Hepatocyte (in vitro differentiated cells): Measurements from ENCODE around the gene PDLIM5. TPM values are rescaled to one million over a fixed set of nuclear protein-coding genes. Genes with fewer than 3 reads are reported as not detected.
A peak's percentile ranks its signal among the peaks of the same experiment; 100 is the strongest.
"Not testable (repeated sequence)": the region's sequence is repeated elsewhere in the genome, so short reads cannot be mapped to it uniquely, and the experiment has no call there.

Experiments
- DNase-seq: peaks from one replicate; pipeline ENCODE4 v3.0.0-alpha.2; 2016; ENCODE audit warnings: low spot score
- H2AFZ ChIP-seq: fragments of 200-600 bp; sonication (generic); 2 replicates; pipeline ENCODE4 v1.6.0; 2016; ENCODE audit warnings: antibody characterized with exemption, mild to moderate bottlenecking
- H3K27ac ChIP-seq: fragments of 200-600 bp; sonication (generic); 2 replicates; pipeline ENCODE4 v1.5.1; 2016; ENCODE audit warnings: mild to moderate bottlenecking
- H3K27me3 ChIP-seq: fragments of 200-600 bp; sonication (generic); 2 replicates; pipeline ENCODE4 v1.6.1; 2016
- H3K36me3 ChIP-seq: fragments of 200-600 bp; sonication (generic); replicated peaks from 2 replicates; pipeline ENCODE4 v1.5.1; 2016; ENCODE audit warnings: low read depth; ENCODE audit not compliant: insufficient read depth
- H3K4me1 ChIP-seq: fragments of 200-600 bp; sonication (generic); 2 replicates; pipeline ENCODE4 v1.5.1; 2016; ENCODE audit warnings: mild to moderate bottlenecking, moderate library complexity; ENCODE audit not compliant: insufficient read depth
- H3K4me2 ChIP-seq: fragments of 200-600 bp; sonication (generic); 2 replicates; pipeline ENCODE4 v1.6.0; 2016
- H3K4me3 ChIP-seq: fragments of 200-600 bp; sonication (generic); 2 replicates; pipeline ENCODE4 v1.5.1; 2016; ENCODE audit warnings: mild to moderate bottlenecking
- H3K79me2 ChIP-seq: fragments of 200-600 bp; sonication (generic); 2 replicates; pipeline ENCODE4 v1.6.0; 2017; ENCODE audit warnings: mild to moderate bottlenecking
- H3K9me2 ChIP-seq: fragments of 200-600 bp; sonication (generic); replicated peaks from 2 replicates; pipeline ENCODE4 v1.6.0; 2017; ENCODE audit warnings: mild to moderate bottlenecking; ENCODE audit not compliant: insufficient read depth
- H3K9me3 ChIP-seq: fragments of 200-600 bp; sonication (generic); 2 replicates; pipeline ENCODE4 v1.5.1; 2016; ENCODE audit warnings: low read depth, mild to moderate bottlenecking
- H4K20me1 ChIP-seq: fragments of 200-600 bp; sonication (generic); 2 replicates; pipeline ENCODE4 v1.6.0; 2016; ENCODE audit warnings: mild to moderate bottlenecking; ENCODE audit not compliant: insufficient read depth, poor library complexity, severe bottlenecking
- CTCF ChIP-seq: fragments of 200-600 bp; sonication (generic); IDR thresholded peaks from 2 replicates; pipeline ENCODE4 v1.5.1; 2016; ENCODE audit warnings: antibody characterized with exemption, mild to moderate bottlenecking; ENCODE audit not compliant: poor library complexity
- EZH2 ChIP-seq: fragments of 200-600 bp; sonication (generic); IDR thresholded peaks from 2 replicates; pipeline ENCODE4 v1.6.1; 2016; ENCODE audit warnings: antibody characterized with exemption, mild to moderate bottlenecking, borderline replicate concordance
- EZH2phosphoT487 ChIP-seq: fragments of 200-600 bp; sonication (generic); IDR thresholded peaks from one replicate; pipeline ENCODE4 v1.6.1; 2018; ENCODE audit warnings: antibody characterized with exemption, mild to moderate bottlenecking, low read depth, moderate library complexity; ENCODE audit not compliant: unreplicated experiment, severe bottlenecking
- WGBS: methylation state at CpG from one replicate; pipeline ENCODE4 v1.1.6; 2016; ENCODE audit warnings: low lambda C conversion rate; ENCODE audit errors: missing lambda C conversion rate; 5-methylcytosine and 5-hydroxymethylcytosine counted together
- polyA plus RNA-seq: library from polyadenylated mRNA; unstranded; fragments of >200 nt; fragmentation: Nextera tagmentation; extraction: Ambion mirVana; gene quantifications from 2 replicates; pipeline ENCODE4 v1.2.1, GENCODE V29; 2016
- total RNA-seq: library from RNA; depleted of rRNA; stranded (reverse); fragments of >200 nt; gene quantifications from 2 replicates; pipeline ENCODE4 v1.2.3, GENCODE V29; 2014

Gene PDLIM5
- total and polyA plus RNA-seq, 2 experiments from 2014 or later = 97.1 to 121 TPM

- H3K27me3 ChIP-seq = no peaks in the 10 kb centered on the region
- H3K9me3 ChIP-seq = no peaks in the 10 kb centered on the region
- H3K9me2 ChIP-seq = no peaks in the 10 kb centered on the region
- no peaks in the 10 kb centered on the region for H3K4me1 ChIP-seq
- H3K27ac ChIP-seq = no peak overlapping the region
- 31% methylated on average over 6 of the region's 6 CpGs for WGBS
- H2AFZ ChIP-seq = no peak overlapping the region
- no peak overlapping the region for H3K4me2 ChIP-seq
- H3K36me3 ChIP-seq = no peaks in the 10 kb centered on the region
- no peaks in the 10 kb centered on the region for H3K79me2 ChIP-seq
- DNase-seq = peak; percentile 69
- no peaks in the 10 kb centered on the region for H4K20me1 ChIP-seq
- no peak overlapping the region for H3K4me3 ChIP-seq
- TF ChIP-seq CTCF (peak; percentile 83), EZH2 (no peak)
Observed at GRCh38 chr4:94621491-94622080, 169.8 kb downstream of the PDLIM5 start.

- TF ChIP-seq EZH2phosphoT487 (no peak), EZH2 (no peak), CTCF (no peak)
- no peak for DNase-seq
- Histone ChIP-seq H3K9me3 (no peaks in the 10 kb centered on the region), H3K4me3 (no peak overlapping the region), H3K27ac (no peak overlapping the region), H2AFZ (no peak overlapping the region), H3K4me2 (no peak overlapping the region), H3K9me2 (no peaks in the 10 kb centered on the region), H3K36me3 (no peaks in the 10 kb centered on the region), H3K27me3 (no peaks in the 10 kb centered on the region), H3K79me2 (no peaks in the 10 kb centered on the region), H4K20me1 (no peaks in the 10 kb centered on the region), H3K4me1 (no peaks in the 10 kb centered on the region)
- WGBS = 48% methylated on average over 3 of the region's 3 CpGs
Observed at GRCh38 chr4:94623126-94623911, 171.6 kb downstream of the PDLIM5 start.

GRCh38 chr4:94626942-94627341 lies 175.2 kb downstream of the PDLIM5 start:
- Histone ChIP-seq H3K27me3 (no peaks in the 10 kb centered on the region), H3K4me2 (no peak overlapping the region), H3K4me3 (no peak overlapping the region), H2AFZ (no peak overlapping the region), H3K27ac (no peak overlapping the region), H3K79me2 (no peaks in the 10 kb centered on the region), H3K9me2 (no peaks in the 10 kb centered on the region), H3K36me3 (no peaks in the 10 kb centered on the region), H3K4me1 (no peaks in the 10 kb centered on the region), H3K9me3 (no peaks in the 10 kb centered on the region), H4K20me1 (no peaks in the 10 kb centered on the region)
- WGBS = 78% methylated on average over 3 of the region's 3 CpGs
- no peak for DNase-seq
- TF ChIP-seq CTCF (no peak), EZH2phosphoT487 (no peak), EZH2 (no peak)

- H3K36me3 ChIP-seq, H3K27me3 ChIP-seq, H3K4me1 ChIP-seq, H3K4me2 ChIP-seq, H3K4me3 ChIP-seq, H3K9me2 ChIP-seq, H3K27ac ChIP-seq, H4K20me1 ChIP-seq, H3K79me2 ChIP-seq, H2AFZ ChIP-seq, H3K9me3 ChIP-seq, DNase-seq: not testable (repeated sequence)
- 95% methylated on average over 8 of the region's 8 CpGs for WGBS
Observed at GRCh38 chr4:94629058-94629457, 177.3 kb downstream of the PDLIM5 start.
